DND-41 (cell line): ENCODE data around the gene NEK4.

Source experiments
- ATAC-seq: fragments of 200-7000 bp; cut with Tn5 transposase; 3 replicates; pipeline ENCODE4 v1.9.1; 2021; ENCODE audit warnings: low read depth; ENCODE audit not compliant: insufficient read depth
- DNase-seq: peaks from one replicate; pipeline ENCODE4 v3.0.0-alpha.2; 2020
- H2AFZ ChIP-seq: 2 replicates; pipeline ENCODE4 v1.6.0; 2012; ENCODE audit warnings: low read depth, low read length
- H3K27ac ChIP-seq: 2 replicates; pipeline ENCODE4 v1.5.1; 2012; ENCODE audit warnings: low read length, inconsistent platforms
- H3K27me3 ChIP-seq: fragments of 200-600 bp; sonication (generic); 2 replicates; pipeline ENCODE4 v1.6.0; 2012; ENCODE audit warnings: low read length, mild to moderate bottlenecking, inconsistent platforms; ENCODE audit not compliant: insufficient read depth, poor library complexity
- H3K36me3 ChIP-seq: 2 replicates; pipeline ENCODE4 v1.5.1; 2012; ENCODE audit warnings: low read length, inconsistent platforms; ENCODE audit not compliant: insufficient read depth
- H3K4me1 ChIP-seq: 2 replicates; pipeline ENCODE4 v1.5.1; 2012; ENCODE audit warnings: mild to moderate bottlenecking, low read length; ENCODE audit not compliant: insufficient read depth
- H3K4me2 ChIP-seq: 2 replicates; pipeline ENCODE4 v1.6.0; 2012; ENCODE audit warnings: mild to moderate bottlenecking, moderate library complexity, low read length, inconsistent platforms; ENCODE audit not compliant: insufficient read depth
- H3K4me3 ChIP-seq, 2 experiments: fragments of 200-600 bp in 1 of 2; shearing (Covaris generic) in 1 of 2; 2 replicates each; pipeline ENCODE4 v1.5.1; 2012 to 2016; ENCODE audit warnings: inconsistent platforms in 2 of 2, low read length in 2 of 2, mild to moderate bottlenecking in 2 of 2, low read depth in 1 of 2, moderate library complexity in 1 of 2
- H3K79me2 ChIP-seq: 2 replicates; pipeline ENCODE4 v1.6.0; 2012; ENCODE audit warnings: low read length, inconsistent platforms; ENCODE audit not compliant: insufficient read depth
- H3K9ac ChIP-seq: 2 replicates; pipeline ENCODE4 v1.6.0; 2012; ENCODE audit warnings: low read depth, mild to moderate bottlenecking, inconsistent platforms, low read length, moderate library complexity
- H3K9me3 ChIP-seq: 2 replicates; pipeline ENCODE4 v1.5.1; 2012; ENCODE audit warnings: low read length, moderate library complexity, mild to moderate bottlenecking, inconsistent platforms; ENCODE audit not compliant: insufficient read depth, severe bottlenecking
- H4K20me1 ChIP-seq: 2 replicates; pipeline ENCODE4 v1.6.0; 2012; ENCODE audit warnings: low read length; ENCODE audit not compliant: insufficient read depth
- CTCF ChIP-seq: IDR thresholded peaks from 2 replicates; pipeline ENCODE4 v1.5.1; 2012; ENCODE audit warnings: borderline replicate concordance, low read length, moderate library complexity, mild to moderate bottlenecking; ENCODE audit not compliant: poor library complexity, severe bottlenecking; ENCODE audit errors: extremely low read depth
- EZH2 ChIP-seq: IDR thresholded peaks from 3 replicates; pipeline ENCODE4 v1.6.1; 2012; ENCODE audit warnings: borderline replicate concordance, low read depth, mild to moderate bottlenecking, moderate library complexity, low read length, inconsistent platforms; ENCODE audit not compliant: severe bottlenecking

The NEK4 gene

GRCh38 chr3:52809149-52809548 lies 38.4 kb upstream of the NEK4 start:
- Histone ChIP-seq H3K36me3 (no peaks in the 10 kb centered on the region), H3K4me3 (no peak overlapping the region), H3K9ac (no peak overlapping the region), H3K27me3 (no peaks in the 10 kb centered on the region), H2AFZ (no peak overlapping the region), H3K79me2 (no peaks in the 10 kb centered on the region), H4K20me1 (no peaks in the 10 kb centered on the region), H3K9me3 (no peaks in the 10 kb centered on the region), H3K4me2 (no peak overlapping the region), H3K27ac (no peak overlapping the region), H3K4me1 (0 out of 2 replicates have a peak, but pooled peaks cover 3% of the 10 kb centered on the region)
- ATAC-seq (no peak), DNase-seq (no peak)
- no peak for TF ChIP-seq EZH2
- no peak for TF ChIP-seq CTCF

- Histone ChIP-seq H3K9me3 (no peaks in the 10 kb centered on the region), H3K27ac (no peak overlapping the region), H4K20me1 (no peaks in the 10 kb centered on the region), H3K79me2 (no peaks in the 10 kb centered on the region), H3K9ac (no peak overlapping the region), H3K36me3 (no peaks in the 10 kb centered on the region), H2AFZ (no peak overlapping the region), H3K27me3 (no peaks in the 10 kb centered on the region), H3K4me1 (0 out of 2 replicates have a peak, but pooled peaks cover 3% of the 10 kb centered on the region), H3K4me3 (no peak overlapping the region), H3K4me2 (no peak overlapping the region)
- no peak for TF ChIP-seq EZH2
- TF ChIP-seq CTCF: no peak
- DNase-seq (peak; percentile 11), ATAC-seq (no peak)
Observed at GRCh38 chr3:52805270-52806039, 34.7 kb upstream of the NEK4 start.

- TF ChIP-seq EZH2 (no peak), CTCF (no peak)
- DNase-seq: no peak
- H3K9ac ChIP-seq: no peak overlapping the region
- no peaks in the 10 kb centered on the region for H3K9me3 ChIP-seq
- no peaks in the 10 kb centered on the region for H3K27me3 ChIP-seq
- no peaks in the 10 kb centered on the region for H3K79me2 ChIP-seq
- no peak overlapping the region for H3K4me2 ChIP-seq
- H3K36me3 ChIP-seq: no peaks in the 10 kb centered on the region
- ATAC-seq: no peak
- no peaks in the 10 kb centered on the region for H3K4me1 ChIP-seq
- no peaks in the 10 kb centered on the region for H4K20me1 ChIP-seq
- H3K27ac ChIP-seq: no peak overlapping the region
- no peak overlapping the region for H2AFZ ChIP-seq
- H3K4me3 ChIP-seq: no peak overlapping the region
Observed at GRCh38 chr3:52801839-52802238, 31.1 kb upstream of the NEK4 start.
